Keratinocyte (primary cell): ENCODE data around the gene EXOC4. TPM values are rescaled to one million over a fixed set of nuclear protein-coding genes. Genes with fewer than 3 reads are reported as not detected.

Experiments used
- DNase-seq: peaks from one replicate; pipeline ENCODE4 v3.0.0-alpha.2; 2011; ENCODE audit warnings: low read depth, missing footprints, low spot score
- FAIRE-seq: peaks from 2 replicates; lab custom pipeline; 2011; peaks lifted over from hg19 to GRCh38; lab: Jason Lieb, UNC
- H2AFZ ChIP-seq: 2 replicates; pipeline ENCODE4 v1.6.0; 2012; ENCODE audit warnings: low read length, control low read depth, inconsistent platforms; ENCODE audit not compliant: control insufficient read depth
- H3K27ac ChIP-seq: 2 replicates; pipeline ENCODE4 v1.5.1; 2011; ENCODE audit warnings: low read length; ENCODE audit not compliant: control insufficient read depth, insufficient read depth
- H3K27me3 ChIP-seq: 3 replicates; pipeline ENCODE4 v1.6.0; 2011; ENCODE audit warnings: low read length; ENCODE audit not compliant: control insufficient read depth, insufficient read depth; ENCODE audit errors: extremely low read depth
- H3K36me3 ChIP-seq, 2 experiments: 2 replicates in 1 of 2; 3 replicates in 1 of 2; pipeline ENCODE4 v1.5.1; 2011; ENCODE audit warnings: low read length in 2 of 2, mild to moderate bottlenecking in 1 of 2; ENCODE audit not compliant: control insufficient read depth in 2 of 2, insufficient read depth in 2 of 2; ENCODE audit errors: extremely low read depth in 1 of 2
- H3K4me1 ChIP-seq: 3 replicates; pipeline ENCODE4 v1.5.1; 2011; ENCODE audit warnings: low read length; ENCODE audit not compliant: control insufficient read depth, insufficient read depth; ENCODE audit errors: extremely low read depth
- H3K4me2 ChIP-seq: 3 replicates; pipeline ENCODE4 v1.6.0; 2011; ENCODE audit warnings: low read depth, low read length; ENCODE audit not compliant: control insufficient read depth, insufficient read depth; ENCODE audit errors: extremely low read depth
- H3K4me3 ChIP-seq, 3 experiments: fragments of 200-600 bp in 1 of 3; sonication (generic) in 1 of 3; 2 replicates in 2 of 3; 3 replicates in 1 of 3; pipeline ENCODE4 v1.5.1; 2011 to 2016; ENCODE audit warnings: low read length in 3 of 3, mild to moderate bottlenecking in 3 of 3, control low read depth in 2 of 3, inconsistent platforms in 1 of 3, low read depth in 1 of 3, mixed read lengths in 1 of 3, mixed run types in 1 of 3, moderate library complexity in 1 of 3; ENCODE audit not compliant: control insufficient read depth in 2 of 3, insufficient read depth in 2 of 3; ENCODE audit errors: extremely low read depth in 1 of 3
- H3K79me2 ChIP-seq: 2 replicates; pipeline ENCODE4 v1.6.0; 2012; ENCODE audit warnings: low read length; ENCODE audit not compliant: control insufficient read depth, insufficient read depth
- H3K9ac ChIP-seq: 3 replicates; pipeline ENCODE4 v1.6.0; 2011; ENCODE audit warnings: low read length; ENCODE audit not compliant: control insufficient read depth, insufficient read depth; ENCODE audit errors: extremely low read depth
- H3K9me1 ChIP-seq: 3 replicates; pipeline ENCODE4 v1.6.0; 2011; ENCODE audit warnings: low read length; ENCODE audit not compliant: control insufficient read depth, insufficient read depth; ENCODE audit errors: extremely low read depth
- H3K9me3 ChIP-seq: 2 replicates; pipeline ENCODE4 v1.5.1; 2012; ENCODE audit warnings: low read depth, low read length; ENCODE audit not compliant: control insufficient read depth
- H4K20me1 ChIP-seq: 3 replicates; pipeline ENCODE4 v1.6.0; 2011; ENCODE audit warnings: low read length; ENCODE audit not compliant: control insufficient read depth, insufficient read depth; ENCODE audit errors: extremely low read depth
- EZH2 ChIP-seq: IDR thresholded peaks from one replicate; pipeline ENCODE4 v1.6.1; 2012; ENCODE audit warnings: inconsistent platforms, mild to moderate bottlenecking, low read length, moderate library complexity
- dilution Hi-C: fragments of 300-500 bp; cut with MboI; formaldehyde crosslinking; loops from one replicate; pipeline ENCODE4 v1.7.0; 2020; ENCODE audit warnings: low sequenced_read_pairs; ENCODE audit not compliant: extremely low pct_ligation_motif_present
- polyA plus RNA-seq, 5 experiments: library from polyadenylated mRNA; depleted of rRNA in 3 of 5; stranded (reverse) in 3 of 5; stranded (forward) in 1 of 5; unstranded in 1 of 5; fragments of >200 nt; gene quantifications; 1 replicate in 1 of 5; 2 replicates in 3 of 5; 3 replicates in 1 of 5; pipeline versions ENCODE4 v1.2.1 to v1.2.3, GENCODE V29; 2011 to 2012; ENCODE audit warnings: missing spikeins in 2 of 5, low read depth in 1 of 5, low replicate concordance in 1 of 5
- TF ChIP-seq, protein P1 (sequence below), 3 experiments: IDR thresholded peaks in 1 of 3; conservative IDR thresholded peaks in 1 of 3; optimal IDR thresholded peaks in 1 of 3; 2 replicates in 2 of 3; 3 replicates in 1 of 3; pipeline versions ENCODE3 to v1.5.1; 2011; ENCODE audit warnings: low read length in 3 of 3, mild to moderate bottlenecking in 3 of 3, moderate library complexity in 2 of 3, control low read depth in 1 of 3, inconsistent platforms in 1 of 3; ENCODE audit not compliant: insufficient read depth in 2 of 3; ENCODE audit errors: extremely low read depth in 1 of 3

Gene EXOC4
- polyA plus RNA-seq, 1 donor (not counting 4 experiments of a cell fraction or from before 2014, with no cell fraction given): 52.6 TPM

DNA sequence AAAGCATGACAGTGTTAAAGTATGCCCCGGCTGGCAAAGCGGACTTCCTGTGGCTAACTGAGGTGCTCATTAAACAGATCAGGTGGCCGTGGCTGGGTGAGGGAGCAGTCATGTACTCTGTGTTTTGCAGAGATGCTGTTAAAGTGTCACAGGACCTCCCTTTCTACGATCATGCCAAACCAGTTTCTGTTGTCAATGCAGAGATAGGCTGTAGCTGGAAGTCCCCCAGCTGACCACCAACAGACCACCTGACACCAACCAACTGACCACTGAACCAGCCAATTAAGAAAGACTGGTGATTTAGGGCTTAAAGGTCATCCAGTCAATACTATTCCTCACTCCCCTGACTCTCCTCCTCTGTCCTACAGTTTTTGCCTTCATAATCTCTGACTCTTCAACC lies 443.2 kb downstream of the EXOC4 start:
- Histone ChIP-seq H3K9me1 (no peaks in the 10 kb centered on the region), H3K9ac (no peak overlapping the region), H3K4me2 (no peak overlapping the region), H3K9me3 (no peaks in the 10 kb centered on the region), H3K4me3 (no peak overlapping the region), H2AFZ (no peak overlapping the region), H3K27me3 (no peaks in the 10 kb centered on the region), H3K36me3 (no peaks in the 10 kb centered on the region), H3K27ac (no peak overlapping the region), H3K79me2 (no peaks in the 10 kb centered on the region), H3K4me1 (no peaks in the 10 kb centered on the region), H4K20me1 (no peaks in the 10 kb centered on the region)
- FAIRE-seq (peak; percentile 62), DNase-seq (no peak)
- dilution Hi-C loops: no loop called here
- no peak for TF ChIP-seq EZH2
- TF ChIP-seq, protein P1, sequence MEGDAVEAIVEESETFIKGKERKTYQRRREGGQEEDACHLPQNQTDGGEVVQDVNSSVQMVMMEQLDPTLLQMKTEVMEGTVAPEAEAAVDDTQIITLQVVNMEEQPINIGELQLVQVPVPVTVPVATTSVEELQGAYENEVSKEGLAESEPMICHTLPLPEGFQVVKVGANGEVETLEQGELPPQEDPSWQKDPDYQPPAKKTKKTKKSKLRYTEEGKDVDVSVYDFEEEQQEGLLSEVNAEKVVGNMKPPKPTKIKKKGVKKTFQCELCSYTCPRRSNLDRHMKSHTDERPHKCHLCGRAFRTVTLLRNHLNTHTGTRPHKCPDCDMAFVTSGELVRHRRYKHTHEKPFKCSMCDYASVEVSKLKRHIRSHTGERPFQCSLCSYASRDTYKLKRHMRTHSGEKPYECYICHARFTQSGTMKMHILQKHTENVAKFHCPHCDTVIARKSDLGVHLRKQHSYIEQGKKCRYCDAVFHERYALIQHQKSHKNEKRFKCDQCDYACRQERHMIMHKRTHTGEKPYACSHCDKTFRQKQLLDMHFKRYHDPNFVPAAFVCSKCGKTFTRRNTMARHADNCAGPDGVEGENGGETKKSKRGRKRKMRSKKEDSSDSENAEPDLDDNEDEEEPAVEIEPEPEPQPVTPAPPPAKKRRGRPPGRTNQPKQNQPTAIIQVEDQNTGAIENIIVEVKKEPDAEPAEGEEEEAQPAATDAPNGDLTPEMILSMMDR (optimal IDR thresholded peaks at IDR 0.05 in 1 of 3, IDR thresholded peaks at IDR 0.05 in 1 of 3, conservative IDR thresholded peaks at IDR 0.05 in 1 of 3; ENCODE audit: extremely low read depth in 1 of 3, insufficient read depth in 2 of 3, low read length in 3 of 3): no peak

DNA sequence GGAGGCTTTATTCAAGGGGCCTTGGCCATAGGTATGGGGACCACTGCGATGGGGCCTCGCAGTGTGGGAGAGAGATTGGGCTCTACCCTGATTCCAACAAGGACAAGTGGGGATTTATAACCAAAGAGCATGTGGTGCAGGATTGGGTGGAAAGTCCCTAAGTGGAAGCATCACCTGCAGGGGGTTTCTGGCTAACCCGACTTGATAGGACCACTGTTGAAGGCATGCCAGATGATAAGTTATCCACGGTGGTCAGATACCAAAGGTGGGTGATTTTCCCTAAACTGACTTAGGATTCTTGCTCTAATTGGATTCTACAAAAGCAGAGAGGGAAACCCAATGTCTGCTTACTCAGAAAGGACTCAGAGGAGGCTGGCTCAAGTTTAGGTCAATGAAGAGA lies 444.7 kb downstream of the EXOC4 start:
- Histone ChIP-seq H3K27ac (no peak overlapping the region), H3K27me3 (no peaks in the 10 kb centered on the region), H3K36me3 (no peaks in the 10 kb centered on the region), H3K79me2 (no peaks in the 10 kb centered on the region), H3K4me1 (no peaks in the 10 kb centered on the region), H2AFZ (no peak overlapping the region), H3K9ac (no peak overlapping the region), H3K4me2 (no peak overlapping the region), H4K20me1 (no peaks in the 10 kb centered on the region), H3K9me1 (no peaks in the 10 kb centered on the region), H3K4me3 (no peak overlapping the region), H3K9me3 (no peaks in the 10 kb centered on the region)
- TF ChIP-seq, protein P1 (optimal IDR thresholded peaks at IDR 0.05 in 1 of 3, IDR thresholded peaks at IDR 0.05 in 1 of 3, conservative IDR thresholded peaks at IDR 0.05 in 1 of 3; ENCODE audit: extremely low read depth in 1 of 3, insufficient read depth in 2 of 3, low read length in 3 of 3): no peak
- no peak for TF ChIP-seq EZH2
- FAIRE-seq (no peak), DNase-seq (no peak)
- dilution Hi-C loops: no loop called here
